NT2/D1 (cell line): ENCODE measurements around the gene KLHL18.

Experiments
- DNase-seq: peaks from one replicate; pipeline ENCODE4 v3.0.0-alpha.2; 2011; ENCODE audit warnings: low read depth, low spot score
- H3K27me3 ChIP-seq: 2 replicates; pipeline ENCODE4 v1.6.0; 2011; ENCODE audit warnings: mild to moderate bottlenecking; ENCODE audit not compliant: insufficient read length, insufficient read depth
- H3K36me3 ChIP-seq: 2 replicates; pipeline ENCODE4 v1.6.1; 2011; ENCODE audit warnings: mild to moderate bottlenecking, low read length, mixed read lengths; ENCODE audit not compliant: insufficient read depth, insufficient read length
- H3K4me1 ChIP-seq: 2 replicates; pipeline ENCODE4 v1.5.1; 2011; ENCODE audit not compliant: insufficient read depth, insufficient read length
- H3K4me3 ChIP-seq: 2 replicates; pipeline ENCODE4 v1.5.1; 2011; ENCODE audit warnings: low read depth; ENCODE audit not compliant: insufficient read length
- H3K9ac ChIP-seq: 2 replicates; pipeline ENCODE4 v1.6.0; 2011; ENCODE audit warnings: low read depth; ENCODE audit not compliant: insufficient read length
- H3K9me3 ChIP-seq: 2 replicates; pipeline ENCODE4 v1.5.1; 2011; ENCODE audit warnings: mild to moderate bottlenecking, low read length; ENCODE audit not compliant: insufficient read depth
- SUZ12 ChIP-seq: IDR thresholded peaks from 2 replicates; pipeline ENCODE4 v1.6.1; 2011; ENCODE audit not compliant: insufficient read length, insufficient read depth; ENCODE audit errors: extremely low read depth
- YY1 ChIP-seq: IDR thresholded peaks from 2 replicates; pipeline ENCODE4 v1.6.1; 2011; ENCODE audit not compliant: insufficient read length, insufficient read depth
- ZNF274 ChIP-seq: IDR thresholded peaks from 2 replicates; pipeline ENCODE4 v1.6.1; 2011; ENCODE audit warnings: mild to moderate bottlenecking, low read depth, low read length

The KLHL18 gene

DNA sequence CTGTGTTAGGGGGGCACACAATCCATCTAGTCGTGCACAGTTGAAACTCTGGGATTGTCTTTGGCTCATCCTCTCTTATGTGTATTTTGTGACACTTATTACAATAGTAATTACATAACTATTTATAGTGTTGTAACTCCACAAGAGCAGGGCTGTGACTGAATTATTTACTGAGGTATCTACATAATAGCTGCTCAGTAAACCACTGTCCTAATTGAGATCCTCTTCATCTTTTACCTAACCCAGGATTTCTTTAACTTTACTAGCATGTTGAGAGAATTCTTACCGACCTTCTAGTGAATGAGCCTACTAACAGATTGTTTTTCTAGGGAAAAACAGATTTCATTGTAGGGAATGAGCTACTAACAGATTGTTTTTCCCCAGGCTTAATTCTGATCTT, 11.1 kb downstream of the KLHL18 start:
- no peak overlapping the region for H3K9ac ChIP-seq
- no peak overlapping the region for H3K4me3 ChIP-seq
- no peak for DNase-seq
- H3K9me3 ChIP-seq: no peaks in the 10 kb centered on the region
- peaks cover 3% of the 10 kb centered on the region for H3K4me1 ChIP-seq
- H3K36me3 ChIP-seq: peaks cover 63% of the 10 kb centered on the region
- H3K27me3 ChIP-seq: no peaks in the 10 kb centered on the region
- TF ChIP-seq YY1 (no peak), SUZ12 (no peak), ZNF274 (no peak)

DNA sequence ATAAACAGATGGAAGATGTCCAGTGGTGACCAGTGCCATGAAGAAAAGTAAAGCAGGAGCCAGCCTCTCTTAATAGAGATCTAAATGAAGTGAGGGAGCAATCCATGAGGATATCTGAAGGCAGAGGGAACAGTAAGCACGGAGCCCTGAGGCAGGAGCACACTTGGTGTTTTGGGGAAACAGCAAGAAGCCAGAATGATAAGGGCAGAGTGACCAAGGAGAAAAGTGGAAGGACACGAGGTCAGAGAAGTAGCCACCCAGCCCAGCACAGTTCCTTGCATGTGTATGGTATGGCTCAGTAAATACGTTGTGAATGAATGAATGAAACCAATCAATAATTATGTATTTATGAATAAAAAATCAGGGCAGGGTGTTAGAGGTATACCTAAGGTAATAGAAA, 11.6 kb downstream of the KLHL18 start:
- Histone ChIP-seq H3K27me3 (no peaks in the 10 kb centered on the region), H3K9ac (no peak overlapping the region), H3K36me3 (peaks cover 58% of the 10 kb centered on the region), H3K9me3 (no peaks in the 10 kb centered on the region), H3K4me3 (no peak overlapping the region), H3K4me1 (peaks cover 3% of the 10 kb centered on the region)
- DNase-seq: no peak
- TF ChIP-seq SUZ12 (no peak), ZNF274 (no peak), YY1 (no peak)

DNA sequence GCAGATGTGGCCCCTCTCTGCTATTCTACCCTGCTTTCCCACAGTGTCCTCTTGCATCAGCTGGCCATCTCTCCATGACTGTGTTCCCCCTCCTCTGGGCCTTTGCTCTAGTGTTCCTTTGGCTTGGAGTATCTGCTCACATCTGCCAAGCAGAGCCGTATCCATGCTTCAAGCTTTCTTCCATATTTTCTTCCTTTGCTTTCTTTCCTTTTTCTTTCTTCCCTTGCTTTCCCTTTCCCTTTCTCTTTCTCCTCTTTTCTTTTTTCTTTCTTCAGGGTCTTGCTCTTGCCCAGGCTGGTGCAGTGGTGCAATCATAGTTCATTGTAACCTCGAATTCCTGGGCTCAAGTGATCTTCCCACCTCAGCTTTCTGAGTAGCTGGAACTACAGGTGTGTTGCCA, 12.6 kb downstream of the KLHL18 start:
- Histone ChIP-seq H3K36me3 (peaks cover 52% of the 10 kb centered on the region), H3K4me1 (peaks cover 3% of the 10 kb centered on the region), H3K27me3 (no peaks in the 10 kb centered on the region), H3K9me3 (no peaks in the 10 kb centered on the region), H3K4me3 (no peak overlapping the region), H3K9ac (no peak overlapping the region)
- TF ChIP-seq ZNF274 (no peak), SUZ12 (no peak), YY1 (no peak)
- no peak for DNase-seq

DNA sequence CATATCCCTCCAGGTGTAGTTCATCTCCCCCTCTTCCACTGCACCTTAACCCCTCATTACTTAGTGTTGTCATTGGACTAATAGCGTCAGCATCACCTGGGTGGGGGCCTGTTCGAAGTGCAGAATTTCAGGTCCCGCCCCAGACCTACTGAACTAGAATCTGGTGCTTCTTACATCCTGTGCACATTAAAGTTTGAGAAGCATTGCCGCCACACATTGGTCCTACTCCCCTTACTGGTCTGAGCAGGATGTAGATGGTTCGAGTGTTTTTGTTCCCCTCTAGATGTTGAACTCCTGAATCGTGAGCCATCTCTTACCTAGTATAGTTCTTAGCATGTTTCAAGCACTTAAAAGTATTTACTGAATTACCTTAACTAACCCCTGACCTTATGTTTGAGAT, 13.2 kb downstream of the KLHL18 start:
- H3K27me3 ChIP-seq: no peaks in the 10 kb centered on the region
- peaks cover 3% of the 10 kb centered on the region for H3K4me1 ChIP-seq
- TF ChIP-seq SUZ12: no peak
- no peak for TF ChIP-seq YY1
- no peak for TF ChIP-seq ZNF274
- no peak for DNase-seq
- no peak overlapping the region for H3K4me3 ChIP-seq
- no peaks in the 10 kb centered on the region for H3K9me3 ChIP-seq
- H3K9ac ChIP-seq: no peak overlapping the region
- H3K36me3 ChIP-seq: peaks cover 45% of the 10 kb centered on the region

DNA sequence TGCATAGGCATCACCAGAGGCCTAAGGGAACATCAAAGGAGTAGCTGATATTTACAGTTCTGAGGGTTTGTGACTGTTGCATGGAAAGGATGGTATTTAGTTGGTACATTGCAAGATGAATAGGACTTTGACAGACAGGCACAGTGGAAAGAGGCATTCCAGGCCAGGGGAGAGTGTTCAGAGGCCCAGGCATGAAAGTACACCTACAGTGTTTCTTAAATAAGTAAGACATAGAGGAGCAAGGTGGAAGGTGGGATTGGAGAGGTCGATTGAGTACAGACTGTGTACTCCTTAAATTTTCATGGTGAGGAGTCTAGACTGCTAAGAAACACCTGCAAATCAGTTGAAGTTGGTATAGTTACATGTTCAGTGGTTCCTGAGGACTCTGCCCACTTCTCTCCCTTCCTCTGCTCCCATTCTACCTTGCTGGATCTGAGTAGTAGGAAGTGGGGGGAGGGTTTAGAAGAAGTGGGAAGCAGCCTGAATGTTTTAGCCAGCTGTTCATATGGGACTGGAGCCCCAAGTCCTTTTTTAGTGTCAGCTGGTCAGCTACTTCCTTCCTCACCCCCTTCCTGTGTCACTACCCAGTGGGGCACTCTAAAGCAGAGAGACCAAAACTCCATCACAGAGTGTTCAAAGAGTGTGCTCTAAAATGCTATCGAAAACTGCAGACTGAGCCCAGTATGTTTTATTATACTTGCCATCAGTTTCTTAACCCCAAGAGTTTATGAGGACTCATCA, 14.0 kb downstream of the KLHL18 start:
- H3K27me3 ChIP-seq: no peaks in the 10 kb centered on the region
- H3K4me1 ChIP-seq: peaks cover 3% of the 10 kb centered on the region
- H3K36me3 ChIP-seq: peaks cover 43% of the 10 kb centered on the region
- no peak for DNase-seq
- no peak overlapping the region for H3K4me3 ChIP-seq
- no peak overlapping the region for H3K9ac ChIP-seq
- H3K9me3 ChIP-seq: no peaks in the 10 kb centered on the region
- TF ChIP-seq SUZ12: no peak
- no peak for TF ChIP-seq YY1
- no peak for TF ChIP-seq ZNF274

DNA sequence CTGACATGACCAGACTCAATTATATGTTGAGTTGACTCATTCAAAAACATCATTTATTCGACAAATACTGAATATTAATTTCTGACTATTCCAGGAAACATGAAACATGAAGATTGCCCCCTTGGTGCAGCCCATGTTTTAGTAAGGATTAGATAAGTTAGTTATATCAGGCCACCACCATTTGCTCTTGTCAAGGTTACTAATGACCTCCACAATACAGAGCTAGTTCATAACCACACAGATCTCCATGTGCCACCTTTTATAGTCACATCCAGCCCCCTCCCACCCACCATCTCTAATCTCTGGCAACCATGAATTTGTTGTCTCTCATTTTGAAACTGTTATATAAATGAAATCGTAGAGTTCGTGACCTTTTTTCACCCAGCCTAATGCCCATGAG, 15.7 kb downstream of the KLHL18 start:
- H3K27me3 ChIP-seq: no peaks in the 10 kb centered on the region
- TF ChIP-seq YY1: no peak
- no peak for TF ChIP-seq ZNF274
- TF ChIP-seq SUZ12: no peak
- H3K9me3 ChIP-seq: no peaks in the 10 kb centered on the region
- no peak overlapping the region for H3K4me3 ChIP-seq
- H3K9ac ChIP-seq: no peak overlapping the region
- peaks cover 55% of the 10 kb centered on the region for H3K36me3 ChIP-seq
- DNase-seq: no peak
- H3K4me1 ChIP-seq: peaks cover 3% of the 10 kb centered on the region

DNA sequence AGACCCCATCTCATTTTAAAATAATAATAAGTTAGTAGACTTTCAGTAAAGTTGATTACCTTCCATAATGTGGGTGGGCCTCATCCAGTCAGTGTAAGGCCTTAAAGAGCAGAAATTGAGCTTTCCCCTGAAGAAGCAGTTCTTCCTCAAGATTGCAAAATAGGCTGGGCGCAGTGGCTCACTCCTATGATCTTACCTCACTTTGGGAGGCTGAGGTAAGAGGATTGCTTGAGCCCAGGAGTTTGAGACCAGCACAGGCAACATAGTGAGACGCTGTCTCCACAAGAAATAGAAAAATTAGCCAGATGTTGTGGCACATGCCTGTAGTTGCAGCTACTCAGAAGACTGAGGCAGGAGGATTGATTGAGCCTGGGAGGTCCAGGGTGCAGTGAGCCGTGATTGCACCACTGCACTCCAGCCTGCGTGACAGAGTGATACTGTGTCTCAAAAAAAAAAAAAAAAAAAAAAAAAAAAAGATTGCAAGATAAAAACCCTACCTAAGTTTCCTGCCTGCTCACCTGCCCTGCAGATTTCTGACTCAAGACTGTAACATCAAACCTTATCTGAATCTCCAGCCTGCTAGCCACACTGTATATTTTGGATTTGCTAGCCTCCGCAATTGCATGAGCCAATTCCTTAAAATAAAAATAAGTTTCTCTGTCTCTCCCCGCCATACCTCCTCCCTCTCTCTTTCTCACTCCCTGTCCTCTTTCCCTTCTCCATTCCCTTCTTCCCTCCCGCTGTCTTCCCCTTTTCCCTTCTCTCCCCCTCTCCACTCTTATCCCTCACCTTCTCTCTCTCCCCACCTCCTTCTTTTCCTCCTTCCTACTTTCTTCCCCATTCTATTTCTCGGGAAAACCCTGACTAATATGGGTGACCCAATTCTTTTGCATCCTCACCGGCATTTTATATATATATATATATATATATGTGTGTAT, 16.9 kb downstream of the KLHL18 start:
- no peak for DNase-seq
- Histone ChIP-seq H3K9me3 (no peaks in the 10 kb centered on the region), H3K9ac (no peak overlapping the region), H3K27me3 (no peaks in the 10 kb centered on the region), H3K4me3 (no peak overlapping the region), H3K36me3 (peaks cover 56% of the 10 kb centered on the region), H3K4me1 (peaks cover 3% of the 10 kb centered on the region)
- TF ChIP-seq SUZ12: no peak
- TF ChIP-seq YY1: no peak
- no peak for TF ChIP-seq ZNF274
